ENCODE data around the gene SQSTM1.
A peak's percentile ranks its signal among the peaks of the same experiment; 100 is the strongest.

The SQSTM1 gene

GRCh38 chr5:179796877-179797608, 23.7 kb upstream of the SQSTM1 start:
- H3K4me2 ChIP-seq (ENCODE audit: low read length): peak overlapping the region; percentile 77
- no peaks in the 10 kb centered on the region for H3K27me3 ChIP-seq (ENCODE audit: control insufficient read depth, insufficient read depth, low read length)
- peak overlapping the region; percentile 92 for H3K27ac ChIP-seq
- H3K9ac ChIP-seq: no peak overlapping the region
- peak overlapping the region; percentile 94 for H2AFZ ChIP-seq
- H3K36me3 ChIP-seq (ENCODE audit: control insufficient read depth, insufficient read depth, low read length): no peaks in the 10 kb centered on the region
- peaks cover 2% of the 10 kb centered on the region for H3K79me2 ChIP-seq
- H3K4me3 ChIP-seq (ENCODE audit: low read depth, low read length): peak overlapping the region; percentile 58
- H3K9me3 ChIP-seq (ENCODE audit: control insufficient read depth, low read length): no peaks in the 10 kb centered on the region
- no peak for TF ChIP-seq CTCF (IDR thresholded peaks at IDR 0.05)
- no peaks in the 10 kb centered on the region for H3K4me1 ChIP-seq

GRCh38 chr5:179797741-179798140, 23.0 kb upstream of the SQSTM1 start:
- TF ChIP-seq CTCF (IDR thresholded peaks at IDR 0.05): no peak

GRCh38 chr5:179798144-179798770, 22.4 kb upstream of the SQSTM1 start:
- no peak for TF ChIP-seq CTCF (IDR thresholded peaks at IDR 0.05)
- no peak overlapping the region for H3K4me2 ChIP-seq (ENCODE audit: low read length)
- H3K27ac ChIP-seq: no peak overlapping the region
- H3K9ac ChIP-seq: no peak overlapping the region
- H3K4me3 ChIP-seq (ENCODE audit: low read depth, low read length): no peak overlapping the region
- H3K27me3 ChIP-seq (ENCODE audit: control insufficient read depth, insufficient read depth, low read length): no peaks in the 10 kb centered on the region
- H3K79me2 ChIP-seq: peaks cover 10% of the 10 kb centered on the region
- peaks cover 3% of the 10 kb centered on the region for H3K4me1 ChIP-seq
- H2AFZ ChIP-seq: no peak overlapping the region
- no peaks in the 10 kb centered on the region for H3K9me3 ChIP-seq (ENCODE audit: control insufficient read depth, low read length)
- no peaks in the 10 kb centered on the region for H3K36me3 ChIP-seq (ENCODE audit: control insufficient read depth, insufficient read depth, low read length)

More at GRCh38 chr5:179797741-179798140, 23.0 kb upstream of the SQSTM1 start:
- Histone ChIP-seq H3K4me3 (ENCODE audit: low read depth, low read length) (no peak overlapping the region), H3K9ac (no peak overlapping the region), H3K4me2 (ENCODE audit: low read length) (no peak overlapping the region), H3K4me1 (peaks cover 3% of the 10 kb centered on the region), H3K9me3 (ENCODE audit: control insufficient read depth, low read length) (no peaks in the 10 kb centered on the region), H3K27ac (no peak overlapping the region), H3K27me3 (ENCODE audit: control insufficient read depth, insufficient read depth, low read length) (no peaks in the 10 kb centered on the region), H3K36me3 (ENCODE audit: control insufficient read depth, insufficient read depth, low read length) (no peaks in the 10 kb centered on the region), H3K79me2 (peaks cover 9% of the 10 kb centered on the region), H2AFZ (no peak overlapping the region)

- Histone ChIP-seq H3K9me3 (ENCODE audit: control insufficient read depth, low read length) (no peaks in the 10 kb centered on the region), H3K79me2 (peaks cover 11% of the 10 kb centered on the region), H3K27ac (no peak overlapping the region), H3K4me3 (ENCODE audit: low read depth, low read length) (no peak overlapping the region), H3K27me3 (ENCODE audit: control insufficient read depth, insufficient read depth, low read length) (no peaks in the 10 kb centered on the region), H2AFZ (no peak overlapping the region), H3K4me1 (peaks cover 3% of the 10 kb centered on the region), H3K36me3 (ENCODE audit: control insufficient read depth, insufficient read depth, low read length) (no peaks in the 10 kb centered on the region), H3K4me2 (ENCODE audit: low read length) (no peak overlapping the region), H3K9ac (no peak overlapping the region)
- no peak for TF ChIP-seq CTCF (IDR thresholded peaks at IDR 0.05)
These were observed 21.7 kb upstream of the SQSTM1 start for GRCh38 chr5:179798771-179799643.

Data from parathyroid adenoma (tissue), 2 donors.